Liver (tissue), 3 donors: ENCODE results near the gene UBASH3A.

Experiments used
- ATF3 ChIP-seq: IDR thresholded peaks from 2 replicates; pipeline ENCODE4 v1.6.1; 2016; ENCODE audit warnings: antibody characterized with exemption
- CTCF ChIP-seq: fragments of 150-350 bp; IDR thresholded peaks from 2 replicates; pipeline ENCODE4 v1.5.1; 2017; ENCODE audit warnings: improper control_type of control experiment, low read depth, low read length; ENCODE audit not compliant: missing input control
- RXRA ChIP-seq, 2 donors: IDR thresholded peaks; 2 replicates each; pipeline ENCODE4 v1.6.1; 2017 to 2018; ENCODE audit warnings: antibody characterized with exemption in 2 of 2, mild to moderate bottlenecking in 1 of 2
- TAF1 ChIP-seq: conservative IDR thresholded peaks from 2 replicates; pipeline ENCODE4 v1.6.1; 2016; ENCODE audit warnings: antibody characterized with exemption, mild to moderate bottlenecking
- donor health status: healthy.
- donor health status: healthy.

- TF ChIP-seq CTCF (no peak), ATF3 (no peak), RXRA (IDR thresholded peaks at IDR 0.05) (no peak), TAF1 (no peak)
Measured at GRCh38 chr21:42425591-42425990, 21.9 kb downstream of the UBASH3A start.
